Neural cell (in vitro differentiated cells): ENCODE results near the gene DNAJB1. TPM values are rescaled to one million over a fixed set of nuclear protein-coding genes. Genes with fewer than 3 reads are reported as not detected.
"Not testable (repeated sequence)": the region's sequence is repeated elsewhere in the genome, so short reads cannot be mapped to it uniquely, and the experiment has no call there.

Experiments used
- H2AFZ ChIP-seq: fragments of 200-600, 300-800 bp; sonication (generic), shearing (Covaris generic); 2 replicates; pipeline ENCODE4 v1.6.0; 2014; ENCODE audit warnings: low read depth, mild to moderate bottlenecking, antibody characterized with exemption, low read length, moderate library complexity
- H3F3A ChIP-seq: fragments of 200-600 bp; shearing (Covaris generic); 2 replicates; pipeline ENCODE4 v1.6.1; 2016; ENCODE audit warnings: mild to moderate bottlenecking, moderate library complexity, mixed read lengths, antibody characterized with exemption, low read length; ENCODE audit not compliant: insufficient read depth, poor library complexity, severe bottlenecking
- H3K27ac ChIP-seq: fragments of 200-600, 300-800 bp; sonication (generic), shearing (Covaris generic); 2 replicates; pipeline ENCODE4 v1.5.1; 2014; ENCODE audit warnings: mild to moderate bottlenecking, low read length, moderate library complexity
- H3K27me3 ChIP-seq: fragments of 300-800, 200-600 bp; sonication (generic), shearing (Covaris generic); 2 replicates; pipeline ENCODE4 v1.6.0; 2014; ENCODE audit warnings: mild to moderate bottlenecking, low read depth, low read length, moderate library complexity; ENCODE audit not compliant: insufficient read depth
- H3K36me3 ChIP-seq: fragments of 300-800, 200-600 bp; sonication (generic), shearing (Covaris generic); 2 replicates; pipeline ENCODE4 v1.5.1; 2014; ENCODE audit warnings: mild to moderate bottlenecking, antibody characterized with exemption, low read length, moderate library complexity; ENCODE audit not compliant: insufficient read depth
- H3K4me2 ChIP-seq: fragments of 300-800, 200-600 bp; sonication (generic), shearing (Covaris generic); 2 replicates; pipeline ENCODE4 v1.6.0; 2014; ENCODE audit warnings: mild to moderate bottlenecking, low read length
- H3K4me3 ChIP-seq: fragments of 300-800, 200-600 bp; sonication (generic), shearing (Covaris generic); 2 replicates; pipeline ENCODE4 v1.5.1; 2014; ENCODE audit warnings: mild to moderate bottlenecking, low read length, moderate library complexity
- H3K79me2 ChIP-seq: fragments of 200-600 bp; shearing (Covaris generic); replicated peaks from 2 replicates; pipeline ENCODE4 v1.6.0; 2014; ENCODE audit warnings: mild to moderate bottlenecking, low read length, moderate library complexity; ENCODE audit not compliant: insufficient read depth
- H3K9ac ChIP-seq: fragments of 300-800, 200-600 bp; sonication (generic), shearing (Covaris generic); 2 replicates; pipeline ENCODE4 v1.6.1; 2016; ENCODE audit warnings: mild to moderate bottlenecking, low read length, mixed read lengths
- H3K9me2 ChIP-seq: fragments of 200-600 bp; shearing (Covaris generic); 2 replicates; pipeline ENCODE4 v1.6.1; 2016; ENCODE audit warnings: mild to moderate bottlenecking, low read length, mixed read lengths; ENCODE audit not compliant: insufficient read depth
- H3K9me3 ChIP-seq: fragments of 200-600, 300-800 bp; sonication (generic), shearing (Covaris generic); 2 replicates; pipeline ENCODE4 v1.6.1; 2016; ENCODE audit warnings: mild to moderate bottlenecking, mixed run types, low read length, moderate library complexity, mixed read lengths
- H4K20me1 ChIP-seq: fragments of 200-600 bp; shearing (Covaris generic); 2 replicates; pipeline ENCODE4 v1.6.1; 2016; ENCODE audit warnings: mild to moderate bottlenecking, mixed run types; ENCODE audit not compliant: insufficient read depth
- CTCF ChIP-seq: fragments of 450-650 bp; IDR thresholded peaks from 2 replicates; pipeline ENCODE4 v1.5.1; 2014; ENCODE audit warnings: antibody characterized with exemption, mild to moderate bottlenecking, moderate library complexity; ENCODE audit not compliant: poor library complexity, severe bottlenecking
- EZH2 ChIP-seq: fragments of 200-600, 300-800 bp; shearing (Covaris generic), sonication (generic); IDR thresholded peaks from 2 replicates; pipeline ENCODE4 v1.6.1; 2014; ENCODE audit warnings: antibody characterized with exemption, low read length, borderline replicate concordance, mild to moderate bottlenecking; ENCODE audit not compliant: insufficient read depth, poor library complexity, severe bottlenecking
- MXI1 ChIP-seq: fragments of 450-650 bp; conservative IDR thresholded peaks from 2 replicates; pipeline ENCODE4 v1.6.1; 2014; ENCODE audit warnings: antibody characterized with exemption, mild to moderate bottlenecking; ENCODE audit not compliant: poor library complexity, severe bottlenecking
- POLR2AphosphoS5 ChIP-seq: IDR thresholded peaks from 2 replicates; pipeline ENCODE4 v1.6.1; 2012
- RAD21 ChIP-seq: fragments of 450-650 bp; conservative IDR thresholded peaks from 2 replicates; pipeline ENCODE4 v1.6.1; 2014; ENCODE audit warnings: antibody characterized with exemption, mild to moderate bottlenecking, moderate library complexity
- SMC3 ChIP-seq: fragments of 450-650 bp; conservative IDR thresholded peaks from 2 replicates; pipeline ENCODE4 v1.6.1; 2014; ENCODE audit warnings: antibody characterized with exemption, mild to moderate bottlenecking, moderate library complexity; ENCODE audit not compliant: poor library complexity
- TAF1 ChIP-seq: IDR thresholded peaks from 2 replicates; pipeline ENCODE4 v1.6.1; 2012; ENCODE audit warnings: low read depth
- polyA plus RNA-seq: library from polyadenylated mRNA; depleted of rRNA; stranded (reverse); fragments of >200 nt; gene quantifications from 2 replicates; pipeline ENCODE4 v1.2.3, GENCODE V29; 2014

The DNAJB1 gene
- polyA plus RNA-seq, 1 donor from 2014 or later = 64.6 TPM

GRCh38 chr19:14564652-14565297 lies 46.6 kb upstream of the DNAJB1 start:
- H3K36me3 ChIP-seq, H3K4me3 ChIP-seq, H3K9me3 ChIP-seq: not testable (repeated sequence)

GRCh38 chr19:14563989-14564651 lies 45.9 kb upstream of the DNAJB1 start:
- Histone ChIP-seq H3K4me3 (no peak overlapping the region), H3K36me3 (no peaks in the 10 kb centered on the region), H2AFZ (no peak overlapping the region), H3K9me2 (no peaks in the 10 kb centered on the region), H3K9me3 (no peaks in the 10 kb centered on the region), H3K9ac (no peak overlapping the region), H4K20me1 (no peaks in the 10 kb centered on the region), H3K27me3 (no peaks in the 10 kb centered on the region), H3K79me2 (no peaks in the 10 kb centered on the region), H3F3A (no peaks in the 10 kb centered on the region), H3K27ac (no peak overlapping the region), H3K4me2 (no peak overlapping the region)
- TF ChIP-seq SMC3 = no peak
- no peak for TF ChIP-seq EZH2
- TF ChIP-seq RAD21 = no peak

More at GRCh38 chr19:14564652-14565297, 46.6 kb upstream of the DNAJB1 start:
- not testable (repeated sequence) for H3K27me3 ChIP-seq, H3K27ac ChIP-seq, H3K79me2 ChIP-seq, H3K9me2 ChIP-seq, H4K20me1 ChIP-seq, H3K9ac ChIP-seq, H3F3A ChIP-seq, H3K4me2 ChIP-seq, H2AFZ ChIP-seq

- Histone ChIP-seq H3K4me2 (no peak overlapping the region), H3K27ac (no peak overlapping the region)
- no peak for TF ChIP-seq MXI1
- no peak for TF ChIP-seq CTCF
- no peak for TF ChIP-seq RAD21
- no peak for TF ChIP-seq TAF1
- TF ChIP-seq POLR2AphosphoS5 = no peak
These were observed 45.4 kb upstream of the DNAJB1 start for GRCh38 chr19:14563590-14563926.

More at GRCh38 chr19:14563590-14563926, 45.4 kb upstream of the DNAJB1 start:
- Histone ChIP-seq H3F3A (no peaks in the 10 kb centered on the region), H3K36me3 (no peaks in the 10 kb centered on the region), H3K27me3 (no peaks in the 10 kb centered on the region), H3K4me3 (no peak overlapping the region), H2AFZ (no peak overlapping the region), H3K79me2 (no peaks in the 10 kb centered on the region), H3K9me2 (no peaks in the 10 kb centered on the region), H4K20me1 (no peaks in the 10 kb centered on the region), H3K9ac (no peak overlapping the region), H3K9me3 (no peaks in the 10 kb centered on the region)
